HFF-Myc (cell line): ENCODE results near the gene DPP4.

Source experiments
- DNase-seq: peaks from one replicate; pipeline ENCODE4 v3.0.0-alpha.2; 2011; ENCODE audit warnings: low read depth; ENCODE audit errors: extremely low read depth
- H3K4me3 ChIP-seq: replicated peaks from 2 replicates; pipeline ENCODE4 v1.5.1; 2011; ENCODE audit warnings: low read depth, mild to moderate bottlenecking, control low read depth, low read length
- CTCF ChIP-seq: IDR thresholded peaks from 2 replicates; pipeline ENCODE4 v1.5.1; 2012; ENCODE audit warnings: mild to moderate bottlenecking, low read depth, low read length, control low read depth; ENCODE audit errors: missing control alignments

DPP4 gene

GRCh38 chr2:162022290-162022945, 51.6 kb downstream of the DPP4 start:
- no peak for TF ChIP-seq CTCF
- no peak overlapping the region for H3K4me3 ChIP-seq
- no peak for DNase-seq

- DNase-seq, result no peak
- TF ChIP-seq CTCF, result no peak
These were observed 52.4 kb downstream of the DPP4 start for GRCh38 chr2:162021516-162022058.

GRCh38 chr2:162018530-162018929, 55.5 kb downstream of the DPP4 start:
- no peak overlapping the region for H3K4me3 ChIP-seq
- no peak for DNase-seq
- no peak for TF ChIP-seq CTCF

More at GRCh38 chr2:162021516-162022058, 52.4 kb downstream of the DPP4 start:
- no peak overlapping the region for H3K4me3 ChIP-seq

- TF ChIP-seq CTCF, result no peak
- no peak overlapping the region for H3K4me3 ChIP-seq
- no peak for DNase-seq
These were observed 56.8 kb downstream of the DPP4 start for GRCh38 chr2:162017233-162017632.

- DNase-seq, result no peak
- H3K4me3 ChIP-seq, result no peak overlapping the region
- no peak for TF ChIP-seq CTCF
These were observed 57.9 kb downstream of the DPP4 start for GRCh38 chr2:162016080-162016479.

GRCh38 chr2:162014751-162015150, 59.3 kb downstream of the DPP4 start:
- DNase-seq, result no peak
- TF ChIP-seq CTCF, result no peak
- no peak overlapping the region for H3K4me3 ChIP-seq
